ENCODE results near the gene GPSM3. TPM values are rescaled to one million over a fixed set of nuclear protein-coding genes. Genes with fewer than 3 reads are reported as not detected.
"Not testable (repeated sequence)": the region's sequence is repeated elsewhere in the genome, so short reads cannot be mapped to it uniquely, and the experiment has no call there.

The GPSM3 gene
- total RNA-seq, 2 donors from 2014 or later, result 12.9 to 25.0 TPM

DNA sequence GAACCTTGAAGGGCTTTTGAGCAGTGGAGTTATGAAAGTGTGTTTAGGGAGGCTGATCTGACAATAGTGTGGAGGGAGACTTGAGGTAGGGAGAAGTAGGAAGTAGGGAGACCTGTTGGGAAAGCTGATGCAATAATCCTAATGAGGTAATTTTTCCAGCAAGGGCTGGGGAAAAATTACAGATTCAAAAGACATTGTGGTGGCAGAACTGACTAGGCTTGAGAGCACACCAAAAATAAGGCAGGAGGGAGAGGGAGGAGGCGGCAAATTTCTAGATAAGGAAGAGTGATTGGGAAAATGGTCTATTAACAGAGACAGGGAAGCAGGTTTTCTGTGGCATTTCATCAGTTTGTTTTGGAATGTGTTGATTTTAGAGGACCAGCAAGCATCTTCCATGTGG is 46.2 kb downstream of the GPSM3 start:
- H3K4me1 Mint-ChIP-seq, result peaks cover 50% of the 10 kb centered on the region
- peak overlapping the region; percentile 45 for H3K9ac ChIP-seq (ENCODE audit: extremely low read depth, low read length, poor library complexity, severe bottlenecking)
- H3K9me3 Mint-ChIP-seq, result no peaks in the 10 kb centered on the region
- H3K27me3 ChIP-seq (ENCODE audit: control insufficient read depth, insufficient read depth, low read length, poor library complexity, severe bottlenecking), result no peaks in the 10 kb centered on the region
- H3K4me3 Mint-ChIP-seq, result peak overlapping the region; percentile 2
- H3K36me3 ChIP-seq (ENCODE audit: control insufficient read depth, insufficient read depth, low read length), result no peaks in the 10 kb centered on the region
- H3K9me3 ChIP-seq (ENCODE audit: control insufficient read depth, low read length), result no peaks in the 10 kb centered on the region
- H3K36me3 Mint-ChIP-seq (ENCODE audit: low read depth), result no peaks in the 10 kb centered on the region
- WGBS, 2 experiments (ENCODE audit: insufficient coverage in 1 of 2, insufficient read length in 1 of 2), result 64 to 100% methylated on average over 1 of the region's 1 CpG
- peak overlapping the region; percentile 87 for H3K27ac Mint-ChIP-seq
- TF ChIP-seq, protein P1, sequence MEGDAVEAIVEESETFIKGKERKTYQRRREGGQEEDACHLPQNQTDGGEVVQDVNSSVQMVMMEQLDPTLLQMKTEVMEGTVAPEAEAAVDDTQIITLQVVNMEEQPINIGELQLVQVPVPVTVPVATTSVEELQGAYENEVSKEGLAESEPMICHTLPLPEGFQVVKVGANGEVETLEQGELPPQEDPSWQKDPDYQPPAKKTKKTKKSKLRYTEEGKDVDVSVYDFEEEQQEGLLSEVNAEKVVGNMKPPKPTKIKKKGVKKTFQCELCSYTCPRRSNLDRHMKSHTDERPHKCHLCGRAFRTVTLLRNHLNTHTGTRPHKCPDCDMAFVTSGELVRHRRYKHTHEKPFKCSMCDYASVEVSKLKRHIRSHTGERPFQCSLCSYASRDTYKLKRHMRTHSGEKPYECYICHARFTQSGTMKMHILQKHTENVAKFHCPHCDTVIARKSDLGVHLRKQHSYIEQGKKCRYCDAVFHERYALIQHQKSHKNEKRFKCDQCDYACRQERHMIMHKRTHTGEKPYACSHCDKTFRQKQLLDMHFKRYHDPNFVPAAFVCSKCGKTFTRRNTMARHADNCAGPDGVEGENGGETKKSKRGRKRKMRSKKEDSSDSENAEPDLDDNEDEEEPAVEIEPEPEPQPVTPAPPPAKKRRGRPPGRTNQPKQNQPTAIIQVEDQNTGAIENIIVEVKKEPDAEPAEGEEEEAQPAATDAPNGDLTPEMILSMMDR (conservative IDR thresholded peaks at IDR 0.05), result no peak
- peak overlapping the region; percentile 50 for H3K4me3 ChIP-seq (ENCODE audit: low read length)
- no peak for DNase-seq
- H3K27ac ChIP-seq (ENCODE audit: low read depth, low read length), result no peak overlapping the region
- H3K4me1 ChIP-seq (ENCODE audit: control insufficient read depth, insufficient read depth, low read length), result peaks cover 3% of the 10 kb centered on the region
- peaks cover 22% of the 10 kb centered on the region for H3K27me3 Mint-ChIP-seq (ENCODE audit: insufficient read depth)

GRCh38 chr6:32144238-32144637 is 48.2 kb downstream of the GPSM3 start:
- H3K9ac ChIP-seq (ENCODE audit: extremely low read depth, low read length, poor library complexity, severe bottlenecking); H3K9me3 ChIP-seq (ENCODE audit: control insufficient read depth, low read length); H3K36me3 Mint-ChIP-seq (ENCODE audit: low read depth); H3K4me3 ChIP-seq (ENCODE audit: low read length); H3K9me3 Mint-ChIP-seq; H3K27me3 Mint-ChIP-seq (ENCODE audit: insufficient read depth); H3K27ac ChIP-seq (ENCODE audit: low read depth, low read length); H3K4me3 Mint-ChIP-seq; H3K27me3 ChIP-seq (ENCODE audit: control insufficient read depth, insufficient read depth, low read length, poor library complexity, severe bottlenecking); DNase-seq; H3K27ac Mint-ChIP-seq; H3K36me3 ChIP-seq (ENCODE audit: control insufficient read depth, insufficient read depth, low read length): not testable (repeated sequence)
- WGBS, 2 experiments (ENCODE audit: insufficient coverage in 1 of 2, insufficient read length in 1 of 2), result 86 to 95% methylated on average over 3 to 7 of the region's 7 CpGs
- H3K4me1 Mint-ChIP-seq, result peaks cover 44% of the 10 kb centered on the region
- H3K4me1 ChIP-seq (ENCODE audit: control insufficient read depth, insufficient read depth, low read length), result peaks cover 11% of the 10 kb centered on the region

Small RNA genes lying within 50 kb of the gene (microRNA-seq; reads per million reads assigned to microRNA genes)
- gene MIR6721 (ENCODE audit: borderline microRNAs expressed) (2.4 reads per million, percentile 14 among the genes with 10 or more reads in this experiment), gene MIR6833 (ENCODE audit: borderline microRNAs expressed) (not detected)

Other genes with a start within 250 kb of the GPSM3 start
- gene CFB, start 246.5 kb downstream of the GPSM3 start, total RNA-seq, result under 1 TPM; 0.51 to 0.66 TPM
- 100 to 1,000 TPM in 1 of 2 donors, 10 to 100 TPM in 1; 90.3 to 132 TPM for gene NELFE, start 233.7 kb downstream of the GPSM3 start, total RNA-seq
- 100 to 1,000 TPM in 1 of 2 donors, 10 to 100 TPM in 1; 95.8 to 103 TPM for gene SKIC2, start 233.5 kb downstream of the GPSM3 start, total RNA-seq
- gene DXO, start 220.5 kb downstream of the GPSM3 start, total RNA-seq, result 10 to 100 TPM; 19.2 to 22.3 TPM
- gene C4A, start 210.6 kb downstream of the GPSM3 start, total RNA-seq, result 1 to 10 TPM; 4.5 to 6.2 TPM
- 1 to 10 TPM; 3.7 to 5.5 TPM for gene C4B, start 177.8 kb downstream of the GPSM3 start, total RNA-seq
- under 1 TPM in 1 of 2 donors, not detected in 1; 0.35 TPM for gene CYP21A2, start 154.2 kb downstream of the GPSM3 start, total RNA-seq
- gene TNXB, start 83.3 kb downstream of the GPSM3 start, total RNA-seq, result 1 to 10 TPM; 4.0 to 9.3 TPM
- 10 to 100 TPM; 54.5 to 60.3 TPM for gene ATF6B, start 64.4 kb downstream of the GPSM3 start, total RNA-seq
- gene FKBPL, start 62.4 kb downstream of the GPSM3 start, total RNA-seq, result 1 to 10 TPM; 9.2 to 9.6 TPM
- 1 to 10 TPM; 2.0 to 3.0 TPM for gene PRRT1, start 40.7 kb downstream of the GPSM3 start, total RNA-seq
- 10 to 100 TPM; 51.1 to 65.3 TPM for gene PPT2, start 38.5 kb downstream of the GPSM3 start, total RNA-seq
- gene EGFL8, start 28.0 kb downstream of the GPSM3 start, total RNA-seq, result 10 to 100 TPM; 27.9 to 39.6 TPM
- gene AGPAT1, start 16.6 kb downstream of the GPSM3 start, total RNA-seq, result 100 to 1,000 TPM; 124 to 147 TPM
- gene RNF5, start 14.2 kb downstream of the GPSM3 start, total RNA-seq, result 10 to 100 TPM; 68.0 to 71.3 TPM
- gene AGER, start 8.4 kb downstream of the GPSM3 start, total RNA-seq, result 10 to 100 TPM; 29.8 to 35.2 TPM
- gene PBX2, start 2.4 kb downstream of the GPSM3 start, total RNA-seq, result 100 to 1,000 TPM; 246 to 263 TPM
- 1 to 10 TPM; 2.1 to 2.5 TPM for gene NOTCH4, start 31.4 kb upstream of the GPSM3 start, total RNA-seq
- not detected for gene TSBP1, start 179.3 kb upstream of the GPSM3 start, total RNA-seq
- not detected for gene BTNL2, start 214.5 kb upstream of the GPSM3 start, total RNA-seq
- under 1 TPM in 1 of 2 donors, not detected in 1; 0.27 TPM for gene HLA-DRA, start 247.2 kb upstream of the GPSM3 start, total RNA-seq